Stomach (tissue), 4 donors: ENCODE data around the gene CEACAM1.

Source experiments
- CTCF ChIP-seq, 7 experiments: fragments of 450-650 bp in 4 of 7; fragments of 200-600 bp in 3 of 7; sonication (generic) in 3 of 7; IDR thresholded peaks; one replicate each; pipeline ENCODE4 v1.5.1; 2016 to 2019; ENCODE audit warnings: antibody characterized with exemption in 7 of 7, control low read depth in 2 of 7, mild to moderate bottlenecking in 1 of 7
- POLR2A ChIP-seq, 4 donors: fragments of 450-650 bp; IDR thresholded peaks; one replicate each; pipeline ENCODE4 v1.6.1; 2016; ENCODE audit warnings: antibody characterized with exemption in 4 of 4, control low read depth in 2 of 4, mild to moderate bottlenecking in 1 of 4, moderate library complexity in 1 of 4
- POLR2AphosphoS5 ChIP-seq, 3 donors: sonication (generic); formaldehyde crosslinking; IDR thresholded peaks; one replicate each; pipeline ENCODE4 v1.6.1; 2016; ENCODE audit warnings: antibody characterized with exemption in 3 of 3

- no peak for TF ChIP-seq POLR2A (IDR thresholded peaks at IDR 0.05)
- TF ChIP-seq CTCF (IDR thresholded peaks at IDR 0.05), result no peak
- TF ChIP-seq POLR2AphosphoS5 (IDR thresholded peaks at IDR 0.05), result no peak
These were observed 30.0 kb downstream of the CEACAM1 start for GRCh38 chr19:42498169-42498757.
